GM12878 (cell line): Measurements from ENCODE around the gene ZNF608. TPM values are rescaled to one million over a fixed set of nuclear protein-coding genes. Genes with fewer than 3 reads are reported as not detected.

Source experiments
- ATAC-seq: fragments of 200-7000 bp; cut with Tn5 transposase; 3 replicates; pipeline ENCODE4 v1.9.1; 2020; ENCODE audit warnings: mild to moderate bottlenecking, moderate library complexity
- BruUV-seq: library from RNA; stranded (reverse); fragments of 400-500 nt; replicated peaks from 2 replicates; lab custom pipeline; 2021; lab: Mats Ljungman, UMichigan
- CTCF ChIA-PET: fragments of 300-600 bp; sonication (Branson Sonifier 250); formaldehyde crosslinking; extraction: SDS; loops from one replicate; lab custom pipeline; 2021; ENCODE audit warnings: inconsistent platforms; lab: Yijun Ruan, JAX
- POLR2A ChIA-PET: fragments of 350-600 bp; formaldehyde crosslinking; extraction: SDS; loops from one replicate; lab custom pipeline; 2021; ENCODE audit warnings: inconsistent platforms; lab: Charles Lee
- RAD21 ChIA-PET: fragments of 300-600 bp; sonication (Branson Sonifier 250); formaldehyde crosslinking; loops from one replicate; lab custom pipeline; 2023; ENCODE audit warnings: antibody characterized with exemption; ENCODE audit not compliant: unreplicated experiment; lab: Charles Lee
- SMC1A ChIA-PET: fragments of 300-600 bp; sonication (Branson Sonifier 250); formaldehyde crosslinking; loops from one replicate; lab custom pipeline; 2023; ENCODE audit not compliant: unreplicated experiment, uncharacterized antibody; lab: Charles Lee
- DNase-seq: peaks from one replicate; pipeline ENCODE4 v3.0.0-alpha.2; 2011; ENCODE audit warnings: low read depth, low spot score
- FAIRE-seq: peaks from 3 replicates; lab custom pipeline; 2011; peaks lifted over from hg19 to GRCh38; lab: Jason Lieb, UNC
- H2AFZ ChIP-seq: 2 replicates; pipeline ENCODE4 v1.6.0; 2011; ENCODE audit warnings: low read depth, low read length, control low read depth; ENCODE audit not compliant: control insufficient read depth
- H3K27ac ChIP-seq: 2 replicates; pipeline ENCODE4 v1.5.1; 2011; ENCODE audit warnings: control low read depth; ENCODE audit not compliant: control insufficient read depth, insufficient read depth
- H3K27me3 ChIP-seq, 2 experiments: replicated peaks in 1 of 2; 2 replicates each; pipeline versions ENCODE4 v1.6.0 to v1.6.1; 2011; ENCODE audit warnings: low read length in 1 of 2; ENCODE audit not compliant: control insufficient read depth in 2 of 2, insufficient read depth in 2 of 2
- H3K36me3 ChIP-seq, 2 experiments: 2 replicates each; pipeline ENCODE4 v1.5.1; 2011; ENCODE audit warnings: low read length in 1 of 2; ENCODE audit not compliant: control insufficient read depth in 2 of 2, insufficient read depth in 2 of 2
- H3K4me1 ChIP-seq: 2 replicates; pipeline ENCODE4 v1.6.1; 2011; ENCODE audit warnings: mild to moderate bottlenecking, low read length, moderate library complexity, mixed read lengths; ENCODE audit not compliant: control insufficient read depth, insufficient read depth
- H3K4me2 ChIP-seq: 2 replicates; pipeline ENCODE4 v1.6.0; 2011; ENCODE audit warnings: control low read depth; ENCODE audit not compliant: control insufficient read depth, insufficient read depth
- H3K4me3 ChIP-seq: fragments of 200-600 bp; sonication (generic); 2 replicates; pipeline ENCODE4 v1.5.1; 2016
- H3K79me2 ChIP-seq: 2 replicates; pipeline ENCODE4 v1.6.0; 2011; ENCODE audit warnings: low read length; ENCODE audit not compliant: control insufficient read depth, insufficient read depth
- H3K9ac ChIP-seq: 2 replicates; pipeline ENCODE4 v1.8.0; 2011; ENCODE audit warnings: low read length, control low read depth, mixed read lengths; ENCODE audit not compliant: control insufficient read depth, insufficient read depth
- H3K9me3 ChIP-seq: replicated peaks from 3 replicates; pipeline ENCODE4 v1.5.1; 2011; ENCODE audit warnings: mild to moderate bottlenecking, low read length; ENCODE audit not compliant: control insufficient read depth, insufficient read depth
- H4K20me1 ChIP-seq: 2 replicates; pipeline ENCODE4 v1.6.0; 2011; ENCODE audit not compliant: control insufficient read depth, insufficient read depth
- BHLHE40 ChIP-seq, 2 experiments: fragments of 450-650 bp in 1 of 2; IDR thresholded peaks; 2 replicates each; pipeline ENCODE4 v1.6.1; 2011 to 2017; ENCODE audit warnings: low read depth in 2 of 2, borderline replicate concordance in 1 of 2, improper control_type of control experiment in 1 of 2, low read length in 1 of 2, mild to moderate bottlenecking in 1 of 2
- CBX3 ChIP-seq: fragments of 200-600 bp; sonication (generic); IDR thresholded peaks from 2 replicates; pipeline ENCODE4 v1.6.1; 2016; ENCODE audit warnings: low read depth, borderline replicate concordance
- CREB1 ChIP-seq: IDR thresholded peaks from 2 replicates; pipeline ENCODE4 v1.6.1; 2012; ENCODE audit warnings: low read depth, mild to moderate bottlenecking, inconsistent platforms
- CTCF ChIP-seq, 3 experiments: IDR thresholded peaks in 2 of 3; conservative IDR thresholded peaks in 1 of 3; 2 replicates each; pipeline ENCODE4 v1.5.1; 2011; ENCODE audit warnings: low read depth in 3 of 3, low read length in 3 of 3, mild to moderate bottlenecking in 3 of 3, control low read depth in 2 of 3, moderate library complexity in 2 of 3, inconsistent platforms in 1 of 3, mixed read lengths in 1 of 3; ENCODE audit not compliant: control insufficient read depth in 2 of 3, insufficient read depth in 1 of 3; ENCODE audit errors: extremely low read depth in 1 of 3
- GATAD2B ChIP-seq: fragments of 450-650 bp; conservative IDR thresholded peaks from 2 replicates; pipeline ENCODE4 v1.6.1; 2017; ENCODE audit warnings: low read depth, mild to moderate bottlenecking, moderate library complexity
- HDAC6 ChIP-seq: fragments of 200-600 bp; sonication (generic); IDR thresholded peaks from one replicate; pipeline ENCODE4 v1.8.0; 2017; ENCODE audit warnings: antibody characterized with exemption; ENCODE audit not compliant: unreplicated experiment
- IKZF1 ChIP-seq: fragments of 450-650 bp; conservative IDR thresholded peaks from 2 replicates; pipeline ENCODE4 v1.6.1; 2017; ENCODE audit warnings: antibody characterized with exemption, mild to moderate bottlenecking
- IRF4 ChIP-seq: IDR thresholded peaks from 2 replicates; pipeline ENCODE4 v1.6.1; 2011; ENCODE audit warnings: low read depth, low read length
- KDM1A ChIP-seq: fragments of 200-600 bp; sonication (generic); IDR thresholded peaks from 2 replicates; pipeline ENCODE4 v1.6.1; 2016; ENCODE audit warnings: borderline replicate concordance
- LARP7 ChIP-seq: fragments of 450-650 bp; IDR thresholded peaks from 2 replicates; pipeline ENCODE4 v1.6.1; 2017; ENCODE audit warnings: mild to moderate bottlenecking
- MEF2B ChIP-seq: fragments of 450-650 bp; IDR thresholded peaks from 2 replicates; pipeline ENCODE4 v1.6.1; 2018; ENCODE audit warnings: mild to moderate bottlenecking, moderate library complexity; ENCODE audit not compliant: partially characterized antibody, poor library complexity, severe bottlenecking
- NFIC ChIP-seq: IDR thresholded peaks from 2 replicates; pipeline ENCODE4 v1.6.1; 2012; ENCODE audit warnings: low read depth, mild to moderate bottlenecking, inconsistent platforms, low read length, moderate library complexity
- NRF1 ChIP-seq: conservative IDR thresholded peaks from 2 replicates; pipeline ENCODE4 v1.6.1; 2011; ENCODE audit warnings: mild to moderate bottlenecking, low read depth, low read length, improper control_type of control experiment
- RAD21 ChIP-seq: IDR thresholded peaks from 2 replicates; pipeline ENCODE4 v1.6.1; 2011; ENCODE audit warnings: mild to moderate bottlenecking, low read depth, low read length, moderate library complexity; ENCODE audit not compliant: insufficient read depth
- RFX5 ChIP-seq: IDR thresholded peaks from 2 replicates; pipeline ENCODE4 v1.6.1; 2011; ENCODE audit warnings: low read depth, low read length, improper control_type of control experiment
- SMARCA5 ChIP-seq: fragments of 450-650 bp; IDR thresholded peaks from 2 replicates; pipeline ENCODE4 v1.6.1; 2017; ENCODE audit warnings: mild to moderate bottlenecking
- SRF ChIP-seq, 2 experiments: IDR thresholded peaks; 2 replicates each; pipeline ENCODE4 v1.6.1; 2011; ENCODE audit warnings: low read depth in 2 of 2, low read length in 2 of 2, mild to moderate bottlenecking in 1 of 2, moderate library complexity in 1 of 2
- ZBTB11 ChIP-seq: fragments of 450-650 bp; formaldehyde crosslinking; IDR thresholded peaks from 2 replicates; pipeline ENCODE4 v1.5.0; 2022; ENCODE audit warnings: mild to moderate bottlenecking, missing genetic modification characterization
- WGBS: methylation state at CpG from one replicate; pipeline ENCODE4 v1.1.6; 2016; ENCODE audit warnings: low lambda C conversion rate; ENCODE audit not compliant: insufficient replicate concordance, insufficient coverage; ENCODE audit errors: missing lambda C conversion rate; 5-methylcytosine and 5-hydroxymethylcytosine counted together
- in situ Hi-C: fragments of 300-500 bp; cut with MboI; formaldehyde crosslinking; loops from 9 replicates; pipeline ENCODE4 v1.14.3; 2018; ENCODE audit warnings: mixed read lengths
- intact Hi-C: fragments of 100-400 bp; cut with micrococcal nuclease; formaldehyde crosslinking; loops from one replicate; pipeline ENCODE4 v1.14.2; 2022; ENCODE audit not compliant: unreplicated experiment
- polyA plus RNA-seq, 11 experiments: library from polyadenylated mRNA; depleted of rRNA in 4 of 11; unstranded in 6 of 11; stranded (reverse) in 5 of 11; fragments of >200 nt; fragmentation: Nextera tagmentation in 4 of 11; fragmentation: Illumina TruSeq in 1 of 11; extraction: Ambion mirVana in 4 of 11; extraction: Trizol in 1 of 11; gene quantifications; 1 replicate in 1 of 11; 2 replicates in 10 of 11; pipeline versions ENCODE4 v1.2.1 to v1.2.3, GENCODE V29; 2011 to 2016; ENCODE audit warnings: inconsistent platforms in 2 of 11, missing spikeins in 2 of 11, low read depth in 1 of 11
- total RNA-seq, 4 experiments: library from RNA; depleted of rRNA in 3 of 4; stranded (reverse); fragments of >200 nt in 3 of 4; fragmentation: Illumina TruSeq in 1 of 4; extraction: Trizol in 1 of 4; gene quantifications; 2 replicates each; pipeline versions ENCODE4 v1.2.1 to v1.2.3, GENCODE V29; 2013 to 2021

The ZNF608 gene
- total and polyA plus RNA-seq, 10 of the 15 experiments (the other 5 are each of a cell fraction or from before 2014, with no cell fraction given): 0.19 to 6.7 (median 0.64) TPM

GRCh38 chr5:124744170-124744971 lies 2.1 kb downstream of the ZNF608 start:
- peak overlapping the region; percentile 33 for H2AFZ ChIP-seq
- peaks cover 3% of the 10 kb centered on the region; the same call in 1 of the 2 replicates for H3K4me1 ChIP-seq
- no peaks in the 10 kb centered on the region for H4K20me1 ChIP-seq
- no peak for FAIRE-seq
- ChIA-PET SMC1A (interaction anchor here (0.6 to 1.6 kb wide), 7 partner anchors 12 to 261 kb away, joined by 3 to 6 read pairs (median 4); no protein-coding TSS in a partner anchor), RAD21 (interaction anchor here (0.9 to 6.3 kb wide), 4 partner anchors 93 to 192 kb away, joined by 3 to 49 read pairs (median 7); no protein-coding TSS in a partner anchor), POLR2A (no interaction called here), CTCF (interaction anchor here (1.0 kb wide), 1 partner anchor 176 kb away, joined by 3 read pairs; no protein-coding TSS in a partner anchor)
- 0 out of 4 replicates have a peak, but pooled peaks cover 0 to 4% of the 10 kb centered on the region in 2 experiments for H3K27me3 ChIP-seq
- no peak for DNase-seq
- in situ Hi-C loops (no loop called here), intact Hi-C loops (loop anchor here (5.0 to 10.0 kb wide), 3 partner anchors 668 to 1070 kb away; no protein-coding TSS in a partner anchor)
- peak overlapping the region; percentile 71 for H3K4me3 ChIP-seq
- H3K9ac ChIP-seq: peak overlapping the region; percentile 76
- H3K27ac ChIP-seq: peak overlapping the region; percentile 67
- H3K4me2 ChIP-seq: peak overlapping the region; percentile 87
- H3K9me3 ChIP-seq: no peaks in the 10 kb centered on the region
- BruUV-seq: no TSS peak
- peaks cover 71% of the 10 kb centered on the region for H3K79me2 ChIP-seq
- H3K36me3 ChIP-seq: no peaks in the 10 kb centered on the region
- no peak for ATAC-seq
- 15% methylated on average over 27 of the region's 27 CpGs for WGBS
- TF ChIP-seq HDAC6: no peak
- TF ChIP-seq SMARCA5: no peak
- TF ChIP-seq NFIC: no peak
- no peak for TF ChIP-seq NRF1
- peak; percentile 31; the same call in 1 of the 2 replicates for TF ChIP-seq GATAD2B
- no peak for TF ChIP-seq IRF4
- no peak for TF ChIP-seq LARP7
- no peak for TF ChIP-seq CBX3
- TF ChIP-seq MEF2B: peak; percentile 64
- 0 out of 2 replicates have a peak, but pooled peaks have one; percentile 4 for TF ChIP-seq RAD21
- no peak for TF ChIP-seq SRF (IDR thresholded peaks at IDR 0.05; ENCODE audit: low read depth in 2 of 2, low read length in 2 of 2)
- TF ChIP-seq CREB1: no peak
- TF ChIP-seq IKZF1: peak; percentile 60
- TF ChIP-seq ZBTB11 (CRISPR knock-in tag): no peak
- no peak for TF ChIP-seq RFX5
- TF ChIP-seq KDM1A: no peak
- no peak for TF ChIP-seq BHLHE40 (IDR thresholded peaks at IDR 0.05; ENCODE audit: borderline replicate concordance in 1 of 2, low read depth in 2 of 2, low read length in 1 of 2)
- peak in 1 of 3 experiments; percentile 6; a peak in 1 of 6 replicates for TF ChIP-seq CTCF (IDR thresholded peaks at IDR 0.05 in 2 of 3, conservative IDR thresholded peaks at IDR 0.05 in 1 of 3; ENCODE audit: control insufficient read depth in 2 of 3, extremely low read depth in 1 of 3, insufficient read depth in 1 of 3, low read depth in 3 of 3, low read length in 3 of 3)
